Smooth muscle cell of the coronary artery (primary cell): ENCODE measurements around the gene CACNA1H. TPM values are rescaled to one million over a fixed set of nuclear protein-coding genes. Genes with fewer than 3 reads are reported as not detected.

Experiments
- total RNA-seq: library from RNA; depleted of rRNA; stranded (reverse); fragments of >200 nt; gene quantifications from 2 replicates; pipeline ENCODE4 v1.2.3, GENCODE V29; 2014; ENCODE audit warnings: low replicate concordance

Gene CACNA1H
- total RNA-seq: 0.45 and 2.2 TPM in 2 replicates

GRCh38 chr16:1152651-1153259, at the start of gene CACNA1H:
CACNA1H (plus strand) TSS chr16:1153106; CDS start chr16:1153738, 632 bp downstream.

DNA sequence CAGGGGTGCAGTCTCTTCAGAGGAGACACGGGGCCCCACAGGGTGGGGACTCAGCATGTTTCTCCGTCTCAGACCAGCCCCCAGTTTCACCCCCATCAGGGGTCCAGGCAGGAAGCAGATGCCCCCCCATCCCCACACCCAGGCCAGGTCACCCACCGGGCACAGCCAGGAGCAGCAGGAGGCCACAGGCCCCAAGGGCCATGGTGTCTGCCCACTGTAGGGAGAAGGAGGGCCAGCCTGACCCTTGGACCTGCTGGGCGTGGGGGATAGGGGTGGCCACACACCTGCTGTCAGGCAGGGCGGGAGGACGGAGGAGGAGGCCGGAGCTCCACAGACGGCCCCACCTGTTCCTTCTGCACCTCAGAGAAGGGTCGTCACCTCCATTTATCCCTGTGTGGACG, 72.1 kb downstream of the CACNA1H start, which contains the start of gene TPSG1:
TPSG1 (minus strand) TSS at position 218 of the 401 bp plus-strand sequence; CDS start at position 202, 16 bp downstream.

DNA sequence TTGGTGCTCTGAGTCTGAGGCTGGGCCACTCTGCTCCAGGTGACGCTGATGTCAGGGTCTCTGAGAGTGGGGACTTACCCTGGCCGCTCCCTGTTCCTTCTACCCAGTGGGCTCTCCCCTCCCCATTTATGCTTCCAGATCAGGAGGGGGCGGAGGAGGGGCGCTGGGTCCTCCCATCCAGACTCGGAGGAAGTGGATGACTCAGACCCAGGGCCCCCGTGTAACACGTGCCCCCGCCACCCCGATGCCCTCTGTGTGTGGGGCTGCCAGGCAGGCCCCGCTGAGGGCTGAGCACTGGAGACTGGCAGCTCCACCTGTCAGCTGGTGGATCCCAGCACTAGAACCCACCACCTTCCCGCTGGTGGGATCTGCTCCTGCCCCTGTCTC, 77.2 kb downstream of the CACNA1H start, which contains the start of gene TPSB2:
TPSB2 (minus strand) TSS at position 101 of the 387 bp plus-strand sequence. CDS start 233 bp downstream, outside the sequence.

GRCh38 chr16:1240436-1240835, 87.5 kb downstream of the CACNA1H start, which contains the start of gene TPSAB1:
TPSAB1 (plus strand) TSS chr16:1240705; CDS start chr16:1240939, 234 bp downstream.

GRCh38 chr16:1255276-1256122, 102.6 kb downstream of the CACNA1H start, which contains the start of gene TPSD1:
TPSD1 (plus strand) TSS chr16:1256069; CDS start chr16:1256281, 212 bp downstream.

Other genes with a start within 250 kb of the CACNA1H start
- gene LMF1, start 182.1 kb upstream of the CACNA1H start, total RNA-seq: 10.8 and 15.2 TPM in 2 replicates
- 0.45 TPM in 1 of 2 replicates, not detected in the other for gene SOX8, start 171.3 kb upstream of the CACNA1H start, total RNA-seq
- not detected in 2 replicates for gene SSTR5, start 80.4 kb upstream of the CACNA1H start, total RNA-seq
- gene C1QTNF8, start 56.9 kb upstream of the CACNA1H start, total RNA-seq: not detected in 2 replicates
- not detected in 2 replicates for gene TPSG1, start 72.2 kb downstream of the CACNA1H start, total RNA-seq
- gene TPSB2, start 77.1 kb downstream of the CACNA1H start, total RNA-seq: not detected in 2 replicates
- gene TPSAB1, start 87.6 kb downstream of the CACNA1H start, total RNA-seq: not detected in 2 replicates
- not detected in 2 replicates for gene TPSD1, start 103.0 kb downstream of the CACNA1H start, total RNA-seq
- gene UBE2I, start 156.5 kb downstream of the CACNA1H start, total RNA-seq: 33.1 and 36.5 TPM in 2 replicates
- gene BAIAP3, start 180.5 kb downstream of the CACNA1H start, total RNA-seq: 0.60 TPM in 1 of 2 replicates, not detected in the other
- 31.9 and 68.2 TPM in 2 replicates for gene TSR3, start 198.8 kb downstream of the CACNA1H start, total RNA-seq
- 32.8 and 93.4 TPM in 2 replicates for gene GNPTG, start 198.8 kb downstream of the CACNA1H start, total RNA-seq